Endometrial microvascular endothelial cells (primary cell): Measurements from ENCODE around the gene ST6GALNAC3. TPM values are rescaled to one million over a fixed set of nuclear protein-coding genes. Genes with fewer than 3 reads are reported as not detected.
"Not testable (repeated sequence)": the region's sequence is repeated elsewhere in the genome, so short reads cannot be mapped to it uniquely, and the experiment has no call there.

Experiments
- in situ Hi-C: cut with HindIII; loops from 2 replicates; pipeline ENCODE4 v1.10.0; 2017; ENCODE audit warnings: low sequenced_read_pairs, low pct_unique_long_range_greater_than_20kb; ENCODE audit errors: inconsistent ontology term
- total RNA-seq: library from RNA; depleted of rRNA; stranded (reverse); fragments of >200 nt; gene quantifications from one replicate; pipeline ENCODE4 v1.2.3, GENCODE V29; 2015; ENCODE audit errors: inconsistent ontology term

The ST6GALNAC3 gene
- total RNA-seq, 1 donor from 2014 or later, result 29.7 TPM

- in situ Hi-C loops, result no loop called here
Observed at GRCh38 chr1:76224752-76225151, 150.2 kb downstream of the ST6GALNAC3 start.

GRCh38 chr1:76225526-76225925 is 151.0 kb downstream of the ST6GALNAC3 start:
- in situ Hi-C loops, result no loop called here

- in situ Hi-C loops, result no loop called here
Observed at GRCh38 chr1:76227621-76228020, 153.1 kb downstream of the ST6GALNAC3 start.

- in situ Hi-C loops, result no loop called here
Observed at GRCh38 chr1:76229279-76230005, 154.9 kb downstream of the ST6GALNAC3 start.

GRCh38 chr1:76230842-76231281 is 156.3 kb downstream of the ST6GALNAC3 start:
- in situ Hi-C loops, result no loop called here

- in situ Hi-C loops, result no loop called here
Observed at GRCh38 chr1:76231320-76231719, 156.8 kb downstream of the ST6GALNAC3 start.

GRCh38 chr1:76232666-76233065 is 158.1 kb downstream of the ST6GALNAC3 start:
- in situ Hi-C loops, result no loop called here

- in situ Hi-C loops, result no loop called here
Observed at GRCh38 chr1:76234061-76234460, 159.5 kb downstream of the ST6GALNAC3 start.

- in situ Hi-C loops, result no loop called here
Observed at GRCh38 chr1:76237211-76237610, 162.7 kb downstream of the ST6GALNAC3 start.

- in situ Hi-C loops, result no loop called here
Observed at GRCh38 chr1:76238094-76238628, 163.6 kb downstream of the ST6GALNAC3 start.

GRCh38 chr1:76239470-76239918 is 164.9 kb downstream of the ST6GALNAC3 start:
- in situ Hi-C loops, result no loop called here

GRCh38 chr1:76240316-76240715 is 165.8 kb downstream of the ST6GALNAC3 start:
- in situ Hi-C loops, result no loop called here

GRCh38 chr1:76242587-76242986 is 168.0 kb downstream of the ST6GALNAC3 start:
- in situ Hi-C loops, result not testable (repeated sequence)

- in situ Hi-C loops, result no loop called here
Observed at GRCh38 chr1:76247261-76247852, 172.8 kb downstream of the ST6GALNAC3 start.

- in situ Hi-C loops, result no loop called here
Observed at GRCh38 chr1:76250271-76250670, 175.7 kb downstream of the ST6GALNAC3 start.

- in situ Hi-C loops, result no loop called here
Observed at GRCh38 chr1:76252431-76252830, 177.9 kb downstream of the ST6GALNAC3 start.

GRCh38 chr1:76254104-76255030 is 179.8 kb downstream of the ST6GALNAC3 start:
- in situ Hi-C loops, result no loop called here

GRCh38 chr1:76256289-76257223 is 182.0 kb downstream of the ST6GALNAC3 start:
- in situ Hi-C loops, result no loop called here
